ENCODE results near the gene HDGF. TPM values are rescaled to one million over a fixed set of nuclear protein-coding genes. Genes with fewer than 3 reads are reported as not detected.
A peak's percentile ranks its signal among the peaks of the same experiment; 100 is the strongest.

The HDGF gene
- total RNA-seq, 2 experiments from 2014 or later = 60.8 TPM

DNA sequence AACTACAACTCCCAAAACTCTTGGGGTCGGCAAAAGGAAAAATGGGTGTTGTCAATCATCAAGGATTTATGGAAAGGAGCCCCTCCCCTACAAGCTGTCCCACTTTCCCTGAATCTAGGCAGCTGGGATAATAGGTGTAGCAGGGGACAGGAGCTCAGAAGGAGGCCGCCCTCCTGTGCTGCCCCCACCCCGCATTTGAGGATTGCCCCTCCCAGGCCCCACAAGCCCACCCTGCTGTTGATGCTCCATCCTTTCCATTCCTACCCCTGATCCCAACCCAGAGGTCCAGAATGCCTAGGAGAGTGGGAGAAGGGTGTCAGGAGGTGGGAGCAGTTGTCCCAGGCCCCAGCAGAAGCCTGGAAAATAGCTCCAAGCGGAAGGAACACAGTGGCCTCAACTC, 8.7 kb downstream of the HDGF start:
- Mint-ChIP-seq H3K4me3 (peak overlapping the region; percentile 30), H3K4me1 (ENCODE audit: low read depth) (peaks cover 56% of the 10 kb centered on the region), H3K36me3 (ENCODE audit: low read depth) (peaks cover 62% of the 10 kb centered on the region), H3K27ac (peak overlapping the region; percentile 89), H3K27me3 (no peaks in the 10 kb centered on the region), H3K9me3 (peaks cover 2% of the 10 kb centered on the region)
- DNase-seq (no peak), ATAC-seq (ENCODE audit: poor library complexity) (no peak)
- intact Hi-C loops (cut with DNase I, micrococcal nuclease) = loop anchor here in 1 of 2 experiments (5.0 to 10.0 kb wide), 3 partner anchors 460 to 690 kb away; partner anchors contain the start of genes LAMTOR2, PMF1, SMG5 and TMEM79
- Histone ChIP-seq H3K9me3 (ENCODE audit: control insufficient read depth in 1 of 2, insufficient read depth in 1 of 2, low read length in 2 of 2) (peaks cover 0 to 3% of the 10 kb centered on the region in 2 experiments), H3K4me3 (ENCODE audit: low read length) (no peak overlapping the region), H3K36me3 (ENCODE audit: insufficient read depth, low read length) (peaks cover 41% of the 10 kb centered on the region), H3K4me1 (ENCODE audit: insufficient read depth, low read length) (peaks cover 46% of the 10 kb centered on the region), H3K27me3 (ENCODE audit: control insufficient read depth in 1 of 2, insufficient read depth in 2 of 2, low read length in 2 of 2) (no peaks in the 10 kb centered on the region), H3K27ac (ENCODE audit: low read depth in 1 of 2, low read length in 2 of 2) (no peak overlapping the region)
- TF ChIP-seq, protein P1, sequence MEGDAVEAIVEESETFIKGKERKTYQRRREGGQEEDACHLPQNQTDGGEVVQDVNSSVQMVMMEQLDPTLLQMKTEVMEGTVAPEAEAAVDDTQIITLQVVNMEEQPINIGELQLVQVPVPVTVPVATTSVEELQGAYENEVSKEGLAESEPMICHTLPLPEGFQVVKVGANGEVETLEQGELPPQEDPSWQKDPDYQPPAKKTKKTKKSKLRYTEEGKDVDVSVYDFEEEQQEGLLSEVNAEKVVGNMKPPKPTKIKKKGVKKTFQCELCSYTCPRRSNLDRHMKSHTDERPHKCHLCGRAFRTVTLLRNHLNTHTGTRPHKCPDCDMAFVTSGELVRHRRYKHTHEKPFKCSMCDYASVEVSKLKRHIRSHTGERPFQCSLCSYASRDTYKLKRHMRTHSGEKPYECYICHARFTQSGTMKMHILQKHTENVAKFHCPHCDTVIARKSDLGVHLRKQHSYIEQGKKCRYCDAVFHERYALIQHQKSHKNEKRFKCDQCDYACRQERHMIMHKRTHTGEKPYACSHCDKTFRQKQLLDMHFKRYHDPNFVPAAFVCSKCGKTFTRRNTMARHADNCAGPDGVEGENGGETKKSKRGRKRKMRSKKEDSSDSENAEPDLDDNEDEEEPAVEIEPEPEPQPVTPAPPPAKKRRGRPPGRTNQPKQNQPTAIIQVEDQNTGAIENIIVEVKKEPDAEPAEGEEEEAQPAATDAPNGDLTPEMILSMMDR (IDR thresholded peaks at IDR 0.05) = no peak
- POLR2A ChIA-PET = interaction anchor here (3.0 to 3.6 kb wide), 2 partner anchors 15 to 25 kb away, joined by 107 to 169 read pairs; partner anchors contain the start of genes ISG20L2, METTL25B and PRCC
- CTCF ChIA-PET = interaction anchor here (0.8 to 6.3 kb wide), 2 partner anchors 15 to 24 kb away, joined by 4 to 62 read pairs; partner anchors contain the start of genes ISG20L2, METTL25B and PRCC

DNA sequence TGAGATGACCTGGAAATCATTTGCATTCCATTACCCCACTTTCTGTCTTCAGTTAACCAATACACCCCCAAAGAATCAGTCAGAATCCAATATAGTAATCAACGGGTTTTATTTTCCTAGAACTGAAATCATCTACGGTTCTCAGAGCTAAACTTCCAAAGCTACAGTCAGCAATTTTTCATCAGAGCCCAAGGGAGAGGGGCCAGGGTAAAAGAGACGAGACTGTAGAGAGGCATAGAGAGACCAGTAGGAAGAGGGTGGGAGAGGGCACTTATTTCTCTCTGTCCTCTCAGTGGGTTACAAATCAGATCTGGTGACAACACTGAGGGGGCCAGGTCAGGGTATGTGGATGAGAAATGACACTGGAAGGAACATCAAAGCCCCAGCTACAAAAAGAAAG, 9.5 kb downstream of the HDGF start:
- no peak overlapping the region for H3K4me3 ChIP-seq (ENCODE audit: low read length)
- DNase-seq (no peak), ATAC-seq (ENCODE audit: poor library complexity) (no peak)
- ChIA-PET CTCF (interaction anchor here (0.9 to 6.3 kb wide), 2 partner anchors 10 to 15 kb away, joined by 3 to 62 read pairs; partner anchors contain the start of genes HDGF, ISG20L2 and METTL25B), POLR2A (interaction anchor here (1.5 to 3.6 kb wide), 5 partner anchors 9 to 36 kb away, joined by 5 to 169 read pairs (median 74); partner anchors contain the start of genes CRABP2, HDGF, ISG20L2 and METTL25B)
- Mint-ChIP-seq H3K27ac (peak overlapping the region; percentile 89), H3K9me3 (peaks cover 2% of the 10 kb centered on the region), H3K4me1 (ENCODE audit: low read depth) (peaks cover 49% of the 10 kb centered on the region), H3K4me3 (peak overlapping the region; percentile 94), H3K36me3 (ENCODE audit: low read depth) (peaks cover 70% of the 10 kb centered on the region), H3K27me3 (no peaks in the 10 kb centered on the region)
- peaks cover 0 to 3% of the 10 kb centered on the region in 2 experiments for H3K9me3 ChIP-seq (ENCODE audit: control insufficient read depth in 1 of 2, insufficient read depth in 1 of 2, low read length in 2 of 2)
- peaks cover 46% of the 10 kb centered on the region for H3K36me3 ChIP-seq (ENCODE audit: insufficient read depth, low read length)
- H3K27me3 ChIP-seq (ENCODE audit: control insufficient read depth in 1 of 2, insufficient read depth in 2 of 2, low read length in 2 of 2) = no peaks in the 10 kb centered on the region
- peak overlapping the region; percentile 70 to 75 for H3K27ac ChIP-seq (ENCODE audit: low read depth in 1 of 2, low read length in 2 of 2)
- peaks cover 38% of the 10 kb centered on the region for H3K4me1 ChIP-seq (ENCODE audit: insufficient read depth, low read length)
- TF ChIP-seq, protein P1 (IDR thresholded peaks at IDR 0.05) = no peak
- intact Hi-C loops (cut with DNase I, micrococcal nuclease) = loop anchor here in 1 of 2 experiments (5.0 to 10.0 kb wide), 3 partner anchors 460 to 690 kb away; partner anchors contain the start of genes LAMTOR2, PMF1, SMG5 and TMEM79

DNA sequence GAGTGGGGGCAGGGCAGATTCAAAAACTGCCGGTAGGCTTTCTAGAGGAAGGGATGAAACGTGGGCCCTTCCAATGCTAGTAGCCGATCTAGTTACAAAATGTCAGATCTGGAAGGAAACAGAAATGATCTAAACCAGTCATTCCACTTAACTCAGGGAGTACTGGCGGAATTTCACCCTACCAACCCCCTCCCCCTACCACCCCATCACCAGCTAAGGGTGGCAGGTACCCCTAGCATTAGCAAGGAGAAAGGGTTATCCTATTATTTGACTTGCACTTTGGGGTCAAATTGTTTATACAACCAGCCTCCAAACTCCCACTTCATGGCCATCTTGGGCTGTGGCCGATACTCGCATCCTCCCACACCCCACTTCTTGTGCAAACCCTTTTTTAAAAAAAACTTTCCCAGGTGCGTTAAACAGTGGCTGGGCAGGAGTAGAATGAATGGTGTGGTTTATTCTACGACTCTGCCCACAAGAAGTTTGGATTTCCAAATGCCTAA, 9.9 kb downstream of the HDGF start:
- intact Hi-C loops (cut with DNase I, micrococcal nuclease) = loop anchor here (1.0 to 10.0 kb wide), 6 partner anchors 10 to 689 kb away; partner anchors contain the start of genes HDGF (in 2 of the 2), LAMTOR2 (in 1 of the 2), PMF1 (in 1 of the 2) and PRCC (in 1 of the 2)
- Mint-ChIP-seq H3K27me3 (no peaks in the 10 kb centered on the region), H3K9me3 (peaks cover 2% of the 10 kb centered on the region), H3K4me3 (peak overlapping the region; percentile 94), H3K36me3 (ENCODE audit: low read depth) (peaks cover 72% of the 10 kb centered on the region), H3K4me1 (ENCODE audit: low read depth) (peaks cover 46% of the 10 kb centered on the region), H3K27ac (peak overlapping the region; percentile 89)
- Histone ChIP-seq H3K27ac (ENCODE audit: low read depth in 1 of 2, low read length in 2 of 2) (peak overlapping the region; percentile 70 to 75), H3K27me3 (ENCODE audit: control insufficient read depth in 1 of 2, insufficient read depth in 2 of 2, low read length in 2 of 2) (no peaks in the 10 kb centered on the region), H3K9me3 (ENCODE audit: control insufficient read depth in 1 of 2, insufficient read depth in 1 of 2, low read length in 2 of 2) (peaks cover 0 to 3% of the 10 kb centered on the region in 2 experiments), H3K4me3 (ENCODE audit: low read length) (peak overlapping the region; percentile 33), H3K36me3 (ENCODE audit: insufficient read depth, low read length) (peaks cover 51% of the 10 kb centered on the region), H3K4me1 (ENCODE audit: insufficient read depth, low read length) (peaks cover 34% of the 10 kb centered on the region)
- ATAC-seq (ENCODE audit: poor library complexity) = no peak
- ChIA-PET CTCF (interaction anchor here (0.9 to 6.3 kb wide), 8 partner anchors 10 to 119 kb away, joined by 3 to 62 read pairs (median 6); partner anchors contain the start of genes HDGF, ISG20L2, METTL25B and NTRK1), POLR2A (interaction anchor here (0.6 to 3.6 kb wide), 12 partner anchors 10 to 459 kb away, joined by 3 to 169 read pairs (median 5); partner anchors contain the start of genes CRABP2, HDGF, ISG20L2 and MEF2D)
- TF ChIP-seq, protein P1 (IDR thresholded peaks at IDR 0.05) = no peak
- no peak for DNase-seq
